IgD-negative memory B cell (primary cell): Measurements from ENCODE around the gene COP1. TPM values are rescaled to one million over a fixed set of nuclear protein-coding genes. Genes with fewer than 3 reads are reported as not detected.
"Not testable (repeated sequence)": the region's sequence is repeated elsewhere in the genome, so short reads cannot be mapped to it uniquely, and the experiment has no call there.

Experiments
- H3K27ac Mint-ChIP-seq, 3 donors: one replicate each; pipeline ENCODE4 v1.8.0; 2020 to 2022; ENCODE audit warnings: mild to moderate bottlenecking in 3 of 3, mixed read lengths in 3 of 3, moderate library complexity in 1 of 3
- H3K27me3 Mint-ChIP-seq: one replicate; pipeline ENCODE4 v1.8.0; 2021; ENCODE audit warnings: mixed read lengths
- H3K36me3 Mint-ChIP-seq: one replicate; pipeline ENCODE4 v1.8.0; 2020; ENCODE audit warnings: mild to moderate bottlenecking, mixed read lengths
- H3K4me1 Mint-ChIP-seq, 3 donors: one replicate each; pipeline ENCODE4 v1.8.0; 2020 to 2022; ENCODE audit warnings: mixed read lengths in 3 of 3, mild to moderate bottlenecking in 1 of 3
- H3K4me3 Mint-ChIP-seq, 4 donors: one replicate each; pipeline ENCODE4 v1.8.0; 2020 to 2022; ENCODE audit warnings: mild to moderate bottlenecking in 4 of 4, mixed read lengths in 4 of 4, moderate library complexity in 3 of 4
- H3K9me3 Mint-ChIP-seq, 3 donors: one replicate each; pipeline ENCODE4 v1.8.0; 2020 to 2021; ENCODE audit warnings: mixed read lengths in 3 of 3, mild to moderate bottlenecking in 1 of 3
- polyA plus RNA-seq: library from polyadenylated mRNA; unstranded; fragments of 300-500 nt; fragmentation: Illumina TruSeq; gene quantifications from one replicate; pipeline ENCODE4 v1.2.3, GENCODE V29; 2021

The COP1 gene
- polyA plus RNA-seq, 1 donor from 2014 or later: 33.8 TPM

- Mint-ChIP-seq H3K4me1 (peaks cover 0 to 4% (median 4%) of the 10 kb centered on the region in 3 donors), H3K4me3 (no peak overlapping the region), H3K27me3 (no peaks in the 10 kb centered on the region), H3K27ac (no peak overlapping the region), H3K36me3 (peaks cover 9% of the 10 kb centered on the region), H3K9me3 (no peaks in the 10 kb centered on the region)
Measured at GRCh38 chr1:176058686-176059085, 148.4 kb downstream of the COP1 start.

DNA sequence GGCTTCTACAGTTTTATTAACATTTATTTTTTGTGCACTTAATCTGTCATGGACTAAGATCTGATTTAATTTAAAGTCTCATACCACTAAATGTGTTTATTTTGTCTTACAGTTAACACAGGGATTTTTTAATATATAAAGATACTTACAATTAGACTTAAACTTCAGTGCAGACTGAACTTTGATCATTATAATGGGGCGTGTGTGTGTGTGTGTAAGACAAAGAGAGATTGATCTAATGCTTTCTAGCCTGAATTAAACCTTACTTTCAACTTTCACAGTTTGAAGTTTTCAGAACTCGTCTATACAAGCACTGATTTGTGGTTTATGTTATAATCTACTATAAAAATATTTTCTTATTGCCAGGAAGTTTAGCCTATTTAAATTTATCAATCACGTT, 150.8 kb downstream of the COP1 start:
- Mint-ChIP-seq H3K9me3 (no peaks in the 10 kb centered on the region), H3K27ac (no peak overlapping the region), H3K4me3 (no peak overlapping the region), H3K4me1 (peaks cover 0 to 4% (median 3%) of the 10 kb centered on the region in 3 donors), H3K27me3 (no peaks in the 10 kb centered on the region), H3K36me3 (peaks cover 6% of the 10 kb centered on the region)

- H3K27me3 Mint-ChIP-seq: no peaks in the 10 kb centered on the region
- no peak overlapping the region for H3K27ac Mint-ChIP-seq
- no peak overlapping the region for H3K4me3 Mint-ChIP-seq
- H3K9me3 Mint-ChIP-seq: no peaks in the 10 kb centered on the region
- peaks cover 0 to 4% (median 3%) of the 10 kb centered on the region in 3 donors for H3K4me1 Mint-ChIP-seq
- H3K36me3 Mint-ChIP-seq: peaks cover 5% of the 10 kb centered on the region
Measured at GRCh38 chr1:176055398-176055797, 151.7 kb downstream of the COP1 start.

DNA sequence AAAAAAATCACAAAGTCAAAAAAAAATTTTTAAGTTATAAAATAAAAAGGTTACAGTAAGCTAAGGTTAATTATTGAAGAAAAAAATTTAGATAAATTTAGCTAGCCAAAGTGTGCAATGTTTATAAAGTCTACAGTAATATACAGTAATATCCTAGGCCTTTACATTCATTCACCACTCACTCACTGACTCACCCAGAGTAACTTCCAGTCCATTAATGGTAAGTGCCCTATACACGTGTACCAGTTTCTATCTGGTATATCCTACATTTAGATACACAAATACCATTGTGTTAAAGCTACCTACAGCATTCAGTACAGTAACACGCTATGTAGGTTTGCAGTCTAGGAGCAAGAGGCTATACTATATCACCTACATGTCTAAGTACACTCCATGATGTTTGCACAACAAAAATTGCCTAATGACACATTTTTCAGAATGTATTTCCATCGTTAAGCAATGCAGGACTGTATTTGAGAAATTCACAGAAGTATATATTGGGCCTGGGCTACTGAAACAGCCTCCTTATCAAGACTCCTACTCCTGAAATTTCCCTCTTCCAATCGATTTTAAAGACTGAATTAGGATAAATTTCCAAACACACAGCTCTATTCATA, 155.1 kb downstream of the COP1 start:
- H3K4me3 Mint-ChIP-seq: no peak overlapping the region
- H3K4me1 Mint-ChIP-seq: peaks cover 0 to 4% (median 3%) of the 10 kb centered on the region in 3 donors
- H3K9me3 Mint-ChIP-seq: no peaks in the 10 kb centered on the region
- H3K27ac Mint-ChIP-seq: no peak overlapping the region
- peaks cover 5% of the 10 kb centered on the region for H3K36me3 Mint-ChIP-seq
- no peaks in the 10 kb centered on the region for H3K27me3 Mint-ChIP-seq

DNA sequence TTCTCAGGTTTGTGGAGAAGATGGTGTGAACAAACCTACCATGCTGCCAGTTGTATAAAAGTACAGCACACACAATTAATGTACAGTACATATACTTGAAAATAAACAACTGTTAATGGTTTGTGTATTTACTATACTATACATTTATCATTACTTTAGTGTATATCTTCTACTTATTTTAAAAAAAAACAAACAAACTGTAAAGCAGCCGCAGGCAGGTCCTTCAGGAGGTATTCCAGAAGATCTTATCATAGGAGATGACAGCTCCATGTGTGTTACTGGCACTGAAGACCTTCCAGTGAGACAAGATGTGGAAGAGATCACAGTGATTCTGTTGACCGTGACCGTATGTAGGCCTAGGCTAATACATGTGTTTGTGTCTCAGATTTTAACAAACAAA, 155.7 kb downstream of the COP1 start:
- Mint-ChIP-seq H3K4me1 (peaks cover 0 to 4% (median 3%) of the 10 kb centered on the region in 3 donors), H3K27ac (no peak overlapping the region), H3K9me3 (no peaks in the 10 kb centered on the region), H3K4me3 (no peak overlapping the region), H3K27me3 (no peaks in the 10 kb centered on the region), H3K36me3 (peaks cover 5% of the 10 kb centered on the region)

DNA sequence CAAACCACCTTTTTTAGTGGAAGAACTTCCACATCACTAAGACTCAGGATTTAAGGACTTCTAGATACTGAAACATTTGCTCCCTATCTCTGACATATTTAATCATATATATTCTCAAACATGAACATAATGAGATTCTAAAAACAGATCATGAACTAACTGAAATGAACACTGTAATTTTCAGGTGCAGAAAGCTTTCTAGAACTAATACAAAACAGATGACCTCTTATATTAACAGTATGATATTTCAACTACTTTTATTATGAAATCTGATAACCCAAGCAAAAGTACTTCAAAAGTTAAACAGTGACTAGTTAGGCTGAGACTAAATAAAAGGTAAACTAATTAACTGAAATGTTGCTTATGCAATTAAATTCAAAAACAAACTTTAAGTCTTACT, 157.5 kb downstream of the COP1 start:
- H3K36me3 Mint-ChIP-seq: peaks cover 2% of the 10 kb centered on the region
- no peak overlapping the region for H3K27ac Mint-ChIP-seq
- H3K4me3 Mint-ChIP-seq: no peak overlapping the region
- no peaks in the 10 kb centered on the region for H3K4me1 Mint-ChIP-seq
- H3K9me3 Mint-ChIP-seq: no peaks in the 10 kb centered on the region
- no peaks in the 10 kb centered on the region for H3K27me3 Mint-ChIP-seq

GRCh38 chr1:176046926-176047325, 160.2 kb downstream of the COP1 start:
- Mint-ChIP-seq H3K9me3 (no peaks in the 10 kb centered on the region), H3K27me3 (no peaks in the 10 kb centered on the region), H3K4me1 (no peaks in the 10 kb centered on the region), H3K27ac (no peak overlapping the region), H3K4me3 (no peak overlapping the region), H3K36me3 (peaks cover 7% of the 10 kb centered on the region)

DNA sequence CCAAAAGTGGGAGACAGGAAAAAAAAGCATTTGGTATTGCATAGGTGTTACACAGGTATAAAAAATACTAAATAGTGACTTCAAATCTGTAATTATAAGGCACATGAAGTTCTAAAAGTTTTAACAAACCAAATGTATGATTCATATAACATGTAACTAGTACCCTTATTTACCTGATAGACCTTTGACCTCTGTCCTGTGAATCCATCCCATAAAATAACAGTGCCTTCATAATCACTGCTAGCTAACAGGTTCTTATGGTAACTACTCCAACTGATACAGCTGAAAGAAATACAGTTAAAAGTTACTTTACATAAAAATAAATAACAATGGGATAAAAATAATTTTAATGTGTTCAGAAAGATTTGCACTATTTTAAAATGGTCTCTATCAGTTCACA, 163.5 kb downstream of the COP1 start:
- peaks cover 9% of the 10 kb centered on the region for H3K36me3 Mint-ChIP-seq
- no peaks in the 10 kb centered on the region for H3K27me3 Mint-ChIP-seq
- peaks cover 0 to 2% (median 0%) of the 10 kb centered on the region in 3 donors for H3K4me1 Mint-ChIP-seq
- no peak overlapping the region for H3K27ac Mint-ChIP-seq
- H3K9me3 Mint-ChIP-seq: no peaks in the 10 kb centered on the region
- H3K4me3 Mint-ChIP-seq: no peak overlapping the region

- peaks cover 0 to 3% (median 0%) of the 10 kb centered on the region in 3 donors for H3K4me1 Mint-ChIP-seq
- no peaks in the 10 kb centered on the region for H3K27me3 Mint-ChIP-seq
- H3K27ac Mint-ChIP-seq: no peak overlapping the region
- no peak overlapping the region for H3K4me3 Mint-ChIP-seq
- H3K36me3 Mint-ChIP-seq: peaks cover 21% of the 10 kb centered on the region
- peaks cover 0 to 2% (median 0%) of the 10 kb centered on the region in 3 donors for H3K9me3 Mint-ChIP-seq
Measured at GRCh38 chr1:176033881-176034280, 173.2 kb downstream of the COP1 start.

DNA sequence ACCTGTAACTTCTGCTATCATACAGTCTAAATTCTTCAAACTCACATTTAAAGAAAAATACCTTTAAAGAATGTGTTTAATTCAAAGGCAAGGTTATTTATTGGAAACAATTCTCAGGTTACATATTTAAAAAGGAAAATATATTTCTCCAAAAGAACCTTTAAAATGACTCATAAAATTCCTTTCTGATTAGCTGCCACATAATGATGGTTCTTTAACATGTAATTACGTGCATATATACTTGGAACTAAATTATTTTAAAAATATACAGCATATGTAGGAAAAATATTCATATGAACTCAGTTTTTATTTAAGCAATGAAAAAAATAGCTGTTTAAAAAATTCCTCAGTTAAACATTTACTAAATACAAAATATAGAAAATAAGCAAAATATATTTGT, 173.6 kb downstream of the COP1 start:
- H3K27ac Mint-ChIP-seq: no peak overlapping the region
- peaks cover 0 to 2% (median 0%) of the 10 kb centered on the region in 3 donors for H3K9me3 Mint-ChIP-seq
- H3K36me3 Mint-ChIP-seq: peaks cover 21% of the 10 kb centered on the region
- H3K4me3 Mint-ChIP-seq: no peak overlapping the region
- H3K27me3 Mint-ChIP-seq: no peaks in the 10 kb centered on the region
- peaks cover 0 to 3% (median 0%) of the 10 kb centered on the region in 3 donors for H3K4me1 Mint-ChIP-seq

- H3K9me3 Mint-ChIP-seq: peaks cover 0 to 2% (median 0%) of the 10 kb centered on the region in 3 donors
- peak overlapping the region in 1 of 3 donors; percentile 26 for H3K27ac Mint-ChIP-seq
- H3K36me3 Mint-ChIP-seq: peaks cover 19% of the 10 kb centered on the region
Measured at GRCh38 chr1:176032040-176032645, 174.9 kb downstream of the COP1 start.

GRCh38 chr1:176029609-176030008, 177.5 kb downstream of the COP1 start:
- Mint-ChIP-seq H3K27me3 (no peaks in the 10 kb centered on the region), H3K9me3 (peaks cover 0 to 2% (median 0%) of the 10 kb centered on the region in 3 donors), H3K4me3 (no peak overlapping the region), H3K4me1 (peaks cover 2 to 4% (median 3%) of the 10 kb centered on the region in 3 donors), H3K27ac (no peak overlapping the region), H3K36me3 (peaks cover 15% of the 10 kb centered on the region)

More at GRCh38 chr1:176032040-176032645, 174.9 kb downstream of the COP1 start:
- H3K4me1 Mint-ChIP-seq: peaks cover 2 to 4% (median 3%) of the 10 kb centered on the region in 3 donors
- H3K4me3 Mint-ChIP-seq: no peak overlapping the region
- H3K27me3 Mint-ChIP-seq: no peaks in the 10 kb centered on the region

DNA sequence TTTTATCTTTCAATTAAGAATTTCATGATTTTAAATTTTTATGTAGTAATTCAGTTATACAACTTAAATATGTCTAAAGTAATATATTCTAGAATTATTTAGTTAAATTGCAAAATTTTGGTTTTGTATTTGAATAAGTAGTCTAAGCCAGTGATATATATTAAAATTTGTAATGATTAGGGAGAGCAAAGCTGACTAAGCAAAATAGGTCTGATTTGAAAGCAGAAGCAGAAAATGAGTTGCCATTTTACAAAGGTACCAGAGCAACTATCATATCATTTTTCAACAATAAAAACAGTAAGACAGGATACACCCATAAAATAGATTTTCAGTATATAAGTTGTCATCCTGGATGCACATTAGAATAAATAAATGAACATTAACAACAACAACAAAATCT, 177.9 kb downstream of the COP1 start:
- no peak overlapping the region for H3K4me3 Mint-ChIP-seq
- H3K27ac Mint-ChIP-seq: no peak overlapping the region
- H3K4me1 Mint-ChIP-seq: peaks cover 2 to 4% (median 3%) of the 10 kb centered on the region in 3 donors
- H3K27me3 Mint-ChIP-seq: no peaks in the 10 kb centered on the region
- H3K9me3 Mint-ChIP-seq: peaks cover 0 to 2% (median 0%) of the 10 kb centered on the region in 3 donors
- peaks cover 17% of the 10 kb centered on the region for H3K36me3 Mint-ChIP-seq

DNA sequence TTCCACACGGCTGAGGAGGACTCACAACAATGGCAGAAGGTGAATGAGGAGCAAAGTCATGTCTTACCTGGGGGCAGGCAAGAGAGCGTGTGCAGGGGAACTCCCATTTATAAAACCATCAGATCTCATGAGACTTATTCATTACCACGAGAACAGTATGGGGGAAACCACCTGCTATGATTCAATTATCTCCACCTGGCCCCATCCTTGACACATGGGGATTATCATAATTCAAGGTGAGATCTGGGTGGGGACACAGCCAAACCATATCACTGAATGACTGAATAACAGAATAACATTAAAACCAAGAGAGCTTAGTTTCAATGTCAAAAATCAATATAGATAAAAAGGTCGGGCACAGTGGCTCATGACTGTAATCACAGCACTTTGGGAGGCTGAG, 179.2 kb downstream of the COP1 start:
- not testable (repeated sequence) for H3K4me3 Mint-ChIP-seq, H3K27me3 Mint-ChIP-seq, H3K9me3 Mint-ChIP-seq, H3K4me1 Mint-ChIP-seq
- peak overlapping the region in 1 of 3 donors; percentile 51 for H3K27ac Mint-ChIP-seq
- H3K36me3 Mint-ChIP-seq: peaks cover 20% of the 10 kb centered on the region

DNA sequence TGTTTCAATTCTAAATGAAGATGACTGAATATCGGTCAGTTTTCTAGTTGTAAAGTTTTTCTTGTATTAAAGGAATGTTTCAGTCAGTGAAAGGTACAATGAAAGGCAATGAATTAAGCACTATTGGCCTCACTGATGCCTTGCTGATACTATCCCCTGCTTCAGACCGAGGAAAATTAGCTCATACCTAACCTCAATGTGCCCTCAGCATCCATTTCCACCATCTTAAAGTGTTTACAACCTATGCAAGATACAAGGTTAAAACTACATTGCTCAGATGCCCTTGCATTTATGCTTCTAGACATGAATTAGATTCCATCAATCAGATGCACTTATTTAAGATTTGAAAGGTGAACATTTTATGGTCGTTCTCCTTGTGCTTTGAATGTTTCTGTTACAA, 184.5 kb downstream of the COP1 start:
- H3K4me3 Mint-ChIP-seq: no peak overlapping the region
- peaks cover 0 to 2% (median 0%) of the 10 kb centered on the region in 3 donors for H3K4me1 Mint-ChIP-seq
- H3K27me3 Mint-ChIP-seq: no peaks in the 10 kb centered on the region
- H3K36me3 Mint-ChIP-seq: peaks cover 14% of the 10 kb centered on the region
- no peaks in the 10 kb centered on the region for H3K9me3 Mint-ChIP-seq
- H3K27ac Mint-ChIP-seq: no peak overlapping the region

DNA sequence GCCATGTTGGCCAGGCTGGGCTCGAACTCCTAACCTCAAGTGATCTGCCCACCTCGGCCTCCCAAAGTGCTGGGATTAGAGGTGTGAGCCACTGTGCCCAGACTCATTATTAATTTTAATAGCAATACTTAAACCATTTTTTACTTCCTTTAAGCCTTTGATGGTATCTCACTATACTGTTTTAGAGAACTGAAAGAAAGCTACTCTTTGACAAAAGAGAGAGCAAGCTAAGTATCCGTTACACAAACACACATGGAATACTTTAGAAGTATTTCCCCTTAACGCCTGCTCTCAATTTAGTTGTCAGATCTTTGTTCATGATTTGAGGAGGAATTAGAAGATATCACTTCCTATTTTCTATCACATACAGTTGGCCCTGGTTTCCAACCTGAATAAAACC, 189.4 kb downstream of the COP1 start:
- H3K36me3 Mint-ChIP-seq: peaks cover 7% of the 10 kb centered on the region
- peaks cover 0 to 2% (median 0%) of the 10 kb centered on the region in 3 donors for H3K4me1 Mint-ChIP-seq
- no peak overlapping the region for H3K27ac Mint-ChIP-seq
- H3K9me3 Mint-ChIP-seq: peaks cover 0 to 2% (median 0%) of the 10 kb centered on the region in 3 donors
- H3K27me3 Mint-ChIP-seq: no peaks in the 10 kb centered on the region
- H3K4me3 Mint-ChIP-seq: no peak overlapping the region
